Measurements from ENCODE around the gene MYO3A. TPM values are rescaled to one million over a fixed set of nuclear protein-coding genes. Genes with fewer than 3 reads are reported as not detected.

The MYO3A gene
- polyA plus RNA-seq, 1 donor (not counting 4 experiments of a cell fraction or from before 2014, with no cell fraction given) = not detected

GRCh38 chr10:25988583-25988982 lies 54.6 kb downstream of the MYO3A start:
- dilution Hi-C loops (cut with MboI; ENCODE audit: extremely low pct_ligation_motif_present, low sequenced_read_pairs) = no loop called here
- H3K9me1 ChIP-seq (ENCODE audit: control insufficient read depth, extremely low read depth, insufficient read depth, low read length) = no peaks in the 10 kb centered on the region
- no peaks in the 10 kb centered on the region for H3K79me2 ChIP-seq (ENCODE audit: control insufficient read depth, insufficient read depth, low read length)
- DNase-seq (ENCODE audit: low read depth, low spot score) (no peak), FAIRE-seq (no peak)
- no peak overlapping the region for H2AFZ ChIP-seq (ENCODE audit: control insufficient read depth, low read length)
- H3K4me2 ChIP-seq (ENCODE audit: control insufficient read depth, extremely low read depth, insufficient read depth, low read depth, low read length) = no peak overlapping the region
- H3K36me3 ChIP-seq (ENCODE audit: control insufficient read depth in 2 of 2, extremely low read depth in 1 of 2, insufficient read depth in 2 of 2, low read length in 2 of 2) = no peaks in the 10 kb centered on the region
- no peaks in the 10 kb centered on the region for H3K9me3 ChIP-seq (ENCODE audit: control insufficient read depth, low read depth, low read length)
- H3K27ac ChIP-seq (ENCODE audit: control insufficient read depth, insufficient read depth, low read length) = no peak overlapping the region
- no peaks in the 10 kb centered on the region for H3K27me3 ChIP-seq (ENCODE audit: control insufficient read depth, extremely low read depth, insufficient read depth, low read length)
- no peak overlapping the region for H3K4me3 ChIP-seq (ENCODE audit: control insufficient read depth in 2 of 3, extremely low read depth in 1 of 3, insufficient read depth in 2 of 3, low read depth in 1 of 3, low read length in 3 of 3)
- no peak overlapping the region for H3K9ac ChIP-seq (ENCODE audit: control insufficient read depth, extremely low read depth, insufficient read depth, low read length)
- H4K20me1 ChIP-seq (ENCODE audit: control insufficient read depth, extremely low read depth, insufficient read depth, low read length) = no peaks in the 10 kb centered on the region
- H3K4me1 ChIP-seq (ENCODE audit: control insufficient read depth, extremely low read depth, insufficient read depth, low read length) = no peaks in the 10 kb centered on the region
- no peak for TF ChIP-seq EZH2 (IDR thresholded peaks at IDR 0.05; ENCODE audit: low read length)
- no peak for TF ChIP-seq CTCF (optimal IDR thresholded peaks at IDR 0.05 in 1 of 3, IDR thresholded peaks at IDR 0.05 in 1 of 3, conservative IDR thresholded peaks at IDR 0.05 in 1 of 3; ENCODE audit: extremely low read depth in 1 of 3, insufficient read depth in 2 of 3, low read length in 3 of 3)

GRCh38 chr10:25989951-25990350 lies 55.9 kb downstream of the MYO3A start:
- TF ChIP-seq EZH2 (IDR thresholded peaks at IDR 0.05; ENCODE audit: low read length) = no peak
- TF ChIP-seq CTCF (optimal IDR thresholded peaks at IDR 0.05 in 1 of 3, IDR thresholded peaks at IDR 0.05 in 1 of 3, conservative IDR thresholded peaks at IDR 0.05 in 1 of 3; ENCODE audit: extremely low read depth in 1 of 3, insufficient read depth in 2 of 3, low read length in 3 of 3) = no peak
- no peak overlapping the region for H2AFZ ChIP-seq (ENCODE audit: control insufficient read depth, low read length)
- no peak overlapping the region for H3K27ac ChIP-seq (ENCODE audit: control insufficient read depth, insufficient read depth, low read length)
- FAIRE-seq (no peak), DNase-seq (ENCODE audit: low read depth, low spot score) (no peak)
- no peaks in the 10 kb centered on the region for H3K4me1 ChIP-seq (ENCODE audit: control insufficient read depth, extremely low read depth, insufficient read depth, low read length)
- no peaks in the 10 kb centered on the region for H3K9me1 ChIP-seq (ENCODE audit: control insufficient read depth, extremely low read depth, insufficient read depth, low read length)
- no peak overlapping the region for H3K4me3 ChIP-seq (ENCODE audit: control insufficient read depth in 2 of 3, extremely low read depth in 1 of 3, insufficient read depth in 2 of 3, low read depth in 1 of 3, low read length in 3 of 3)
- dilution Hi-C loops (cut with MboI; ENCODE audit: extremely low pct_ligation_motif_present, low sequenced_read_pairs) = no loop called here
- H3K9ac ChIP-seq (ENCODE audit: control insufficient read depth, extremely low read depth, insufficient read depth, low read length) = no peak overlapping the region
- no peaks in the 10 kb centered on the region for H3K27me3 ChIP-seq (ENCODE audit: control insufficient read depth, extremely low read depth, insufficient read depth, low read length)
- no peaks in the 10 kb centered on the region for H3K79me2 ChIP-seq (ENCODE audit: control insufficient read depth, insufficient read depth, low read length)
- no peaks in the 10 kb centered on the region for H4K20me1 ChIP-seq (ENCODE audit: control insufficient read depth, extremely low read depth, insufficient read depth, low read length)
- no peak overlapping the region for H3K4me2 ChIP-seq (ENCODE audit: control insufficient read depth, extremely low read depth, insufficient read depth, low read depth, low read length)
- H3K9me3 ChIP-seq (ENCODE audit: control insufficient read depth, low read depth, low read length) = no peaks in the 10 kb centered on the region
- H3K36me3 ChIP-seq (ENCODE audit: control insufficient read depth in 2 of 2, extremely low read depth in 1 of 2, insufficient read depth in 2 of 2, low read length in 2 of 2) = no peaks in the 10 kb centered on the region
